ENCODE data around the gene HDAC11.

Gene HDAC11

GRCh38 chr3:13466781-13467180 is 13.3 kb upstream of the HDAC11 start:
- H3K9me3 ChIP-seq (ENCODE audit: control insufficient read depth in 1 of 2, low read length in 2 of 2) = no peaks in the 10 kb centered on the region

GRCh38 chr3:13470894-13471574 is 9.1 kb upstream of the HDAC11 start:
- peak overlapping the region in 1 of 2 donors; percentile 40 for H3K4me3 ChIP-seq (ENCODE audit: low read depth in 1 of 2, low read length in 2 of 2)
- no peak overlapping the region for H3K9ac ChIP-seq (ENCODE audit: low read depth in 1 of 2, low read length in 2 of 2)
- no peak overlapping the region for H3K27ac ChIP-seq (ENCODE audit: low read depth, low read length)

More at GRCh38 chr3:13466781-13467180, 13.3 kb upstream of the HDAC11 start:
- H3K27me3 ChIP-seq (ENCODE audit: control insufficient read depth in 1 of 2, insufficient read depth in 2 of 2, low read length in 2 of 2) = no peaks in the 10 kb centered on the region
- peaks cover 10 to 11% of the 10 kb centered on the region in 2 donors for H3K4me1 ChIP-seq (ENCODE audit: control insufficient read depth in 1 of 2, insufficient read depth in 2 of 2, low read length in 2 of 2)
- H3K27ac ChIP-seq (ENCODE audit: low read depth, low read length) = no peak overlapping the region
- no peak overlapping the region for H3K9ac ChIP-seq (ENCODE audit: low read depth in 1 of 2, low read length in 2 of 2)
- H3K4me3 ChIP-seq (ENCODE audit: low read depth in 1 of 2, low read length in 2 of 2) = no peak overlapping the region
- H3K36me3 ChIP-seq (ENCODE audit: control insufficient read depth in 1 of 2, insufficient read depth in 2 of 2, low read length in 2 of 2) = no peaks in the 10 kb centered on the region

GRCh38 chr3:13472286-13472685 is 7.8 kb upstream of the HDAC11 start:
- H3K27me3 ChIP-seq (ENCODE audit: control insufficient read depth in 1 of 2, insufficient read depth in 2 of 2, low read length in 2 of 2) = no peaks in the 10 kb centered on the region
- no peak overlapping the region for H3K27ac ChIP-seq (ENCODE audit: low read depth, low read length)
- no peak overlapping the region for H3K4me3 ChIP-seq (ENCODE audit: low read depth in 1 of 2, low read length in 2 of 2)
- H3K4me1 ChIP-seq (ENCODE audit: control insufficient read depth in 1 of 2, insufficient read depth in 2 of 2, low read length in 2 of 2) = peaks cover 10 to 11% of the 10 kb centered on the region in 2 donors
- no peaks in the 10 kb centered on the region for H3K36me3 ChIP-seq (ENCODE audit: control insufficient read depth in 1 of 2, insufficient read depth in 2 of 2, low read length in 2 of 2)
- H3K9ac ChIP-seq (ENCODE audit: low read depth in 1 of 2, low read length in 2 of 2) = no peak overlapping the region
- H3K9me3 ChIP-seq (ENCODE audit: control insufficient read depth in 1 of 2, low read length in 2 of 2) = no peaks in the 10 kb centered on the region

More at GRCh38 chr3:13470894-13471574, 9.1 kb upstream of the HDAC11 start:
- Histone ChIP-seq H3K27me3 (ENCODE audit: control insufficient read depth in 1 of 2, insufficient read depth in 2 of 2, low read length in 2 of 2) (no peaks in the 10 kb centered on the region), H3K36me3 (ENCODE audit: control insufficient read depth in 1 of 2, insufficient read depth in 2 of 2, low read length in 2 of 2) (no peaks in the 10 kb centered on the region), H3K4me1 (ENCODE audit: control insufficient read depth in 1 of 2, insufficient read depth in 2 of 2, low read length in 2 of 2) (peaks cover 10 to 11% of the 10 kb centered on the region in 2 donors), H3K9me3 (ENCODE audit: control insufficient read depth in 1 of 2, low read length in 2 of 2) (no peaks in the 10 kb centered on the region)

- Histone ChIP-seq H3K36me3 (ENCODE audit: control insufficient read depth in 1 of 2, insufficient read depth in 2 of 2, low read length in 2 of 2) (no peaks in the 10 kb centered on the region), H3K9ac (ENCODE audit: low read depth in 1 of 2, low read length in 2 of 2) (no peak overlapping the region), H3K4me3 (ENCODE audit: low read depth in 1 of 2, low read length in 2 of 2) (no peak overlapping the region), H3K9me3 (ENCODE audit: control insufficient read depth in 1 of 2, low read length in 2 of 2) (no peaks in the 10 kb centered on the region), H3K4me1 (ENCODE audit: control insufficient read depth in 1 of 2, insufficient read depth in 2 of 2, low read length in 2 of 2) (peaks cover 10 to 11% of the 10 kb centered on the region in 2 donors), H3K27me3 (ENCODE audit: control insufficient read depth in 1 of 2, insufficient read depth in 2 of 2, low read length in 2 of 2) (no peaks in the 10 kb centered on the region), H3K27ac (ENCODE audit: low read depth, low read length) (no peak overlapping the region)
Observed at GRCh38 chr3:13473020-13473419, 7.1 kb upstream of the HDAC11 start.

- Histone ChIP-seq H3K27me3 (ENCODE audit: control insufficient read depth in 1 of 2, insufficient read depth in 2 of 2, low read length in 2 of 2) (no peaks in the 10 kb centered on the region), H3K4me3 (ENCODE audit: low read depth in 1 of 2, low read length in 2 of 2) (no peak overlapping the region), H3K4me1 (ENCODE audit: control insufficient read depth in 1 of 2, insufficient read depth in 2 of 2, low read length in 2 of 2) (peaks cover 11% of the 10 kb centered on the region in 2 donors), H3K9me3 (ENCODE audit: control insufficient read depth in 1 of 2, low read length in 2 of 2) (no peaks in the 10 kb centered on the region), H3K9ac (ENCODE audit: low read depth in 1 of 2, low read length in 2 of 2) (no peak overlapping the region), H3K27ac (ENCODE audit: low read depth, low read length) (no peak overlapping the region), H3K36me3 (ENCODE audit: control insufficient read depth in 1 of 2, insufficient read depth in 2 of 2, low read length in 2 of 2) (no peaks in the 10 kb centered on the region)
Observed at GRCh38 chr3:13474021-13474420, 6.1 kb upstream of the HDAC11 start.

- Histone ChIP-seq H3K36me3 (ENCODE audit: control insufficient read depth in 1 of 2, insufficient read depth in 2 of 2, low read length in 2 of 2) (no peaks in the 10 kb centered on the region), H3K4me3 (ENCODE audit: low read depth in 1 of 2, low read length in 2 of 2) (no peak overlapping the region), H3K4me1 (ENCODE audit: control insufficient read depth in 1 of 2, insufficient read depth in 2 of 2, low read length in 2 of 2) (peaks cover 11 to 16% of the 10 kb centered on the region in 2 donors), H3K27ac (ENCODE audit: low read depth, low read length) (no peak overlapping the region), H3K27me3 (ENCODE audit: control insufficient read depth in 1 of 2, insufficient read depth in 2 of 2, low read length in 2 of 2) (no peaks in the 10 kb centered on the region), H3K9ac (ENCODE audit: low read depth in 1 of 2, low read length in 2 of 2) (no peak overlapping the region), H3K9me3 (ENCODE audit: control insufficient read depth in 1 of 2, low read length in 2 of 2) (no peaks in the 10 kb centered on the region)
Observed at GRCh38 chr3:13474776-13475303, 5.3 kb upstream of the HDAC11 start.

GRCh38 chr3:13475871-13476590 is 4.1 kb upstream of the HDAC11 start:
- Histone ChIP-seq H3K27ac (ENCODE audit: low read depth, low read length) (no peak overlapping the region), H3K36me3 (ENCODE audit: control insufficient read depth in 1 of 2, insufficient read depth in 2 of 2, low read length in 2 of 2) (no peaks in the 10 kb centered on the region), H3K4me3 (ENCODE audit: low read depth in 1 of 2, low read length in 2 of 2) (no peak overlapping the region), H3K9me3 (ENCODE audit: control insufficient read depth in 1 of 2, low read length in 2 of 2) (no peaks in the 10 kb centered on the region), H3K4me1 (ENCODE audit: control insufficient read depth in 1 of 2, insufficient read depth in 2 of 2, low read length in 2 of 2) (peaks cover 11 to 17% of the 10 kb centered on the region in 2 donors), H3K9ac (ENCODE audit: low read depth in 1 of 2, low read length in 2 of 2) (no peak overlapping the region), H3K27me3 (ENCODE audit: control insufficient read depth in 1 of 2, insufficient read depth in 2 of 2, low read length in 2 of 2) (no peaks in the 10 kb centered on the region)

GRCh38 chr3:13477943-13478342 is 2.2 kb upstream of the HDAC11 start:
- Histone ChIP-seq H3K9me3 (ENCODE audit: control insufficient read depth in 1 of 2, low read length in 2 of 2) (no peaks in the 10 kb centered on the region), H3K9ac (ENCODE audit: low read depth in 1 of 2, low read length in 2 of 2) (no peak overlapping the region), H3K4me1 (ENCODE audit: control insufficient read depth in 1 of 2, insufficient read depth in 2 of 2, low read length in 2 of 2) (peaks cover 11 to 19% of the 10 kb centered on the region in 2 donors), H3K4me3 (ENCODE audit: low read depth in 1 of 2, low read length in 2 of 2) (no peak overlapping the region), H3K27me3 (ENCODE audit: control insufficient read depth in 1 of 2, insufficient read depth in 2 of 2, low read length in 2 of 2) (no peaks in the 10 kb centered on the region), H3K36me3 (ENCODE audit: control insufficient read depth in 1 of 2, insufficient read depth in 2 of 2, low read length in 2 of 2) (no peaks in the 10 kb centered on the region), H3K27ac (ENCODE audit: low read depth, low read length) (no peak overlapping the region)

GRCh38 chr3:13479332-13479581 is 849 bp upstream of the HDAC11 start:
- peaks cover 21 to 32% of the 10 kb centered on the region in 2 donors for H3K4me1 ChIP-seq (ENCODE audit: control insufficient read depth in 1 of 2, insufficient read depth in 2 of 2, low read length in 2 of 2)
- H3K27me3 ChIP-seq (ENCODE audit: control insufficient read depth in 1 of 2, insufficient read depth in 2 of 2, low read length in 2 of 2) = no peaks in the 10 kb centered on the region
- no peaks in the 10 kb centered on the region for H3K9me3 ChIP-seq (ENCODE audit: control insufficient read depth in 1 of 2, low read length in 2 of 2)
- peak overlapping the region; percentile 77 for H3K27ac ChIP-seq (ENCODE audit: low read depth, low read length)
- H3K9ac ChIP-seq (ENCODE audit: low read depth in 1 of 2, low read length in 2 of 2) = peak overlapping the region; percentile 87 to 97
- peak overlapping the region; percentile 88 to 89 for H3K4me3 ChIP-seq (ENCODE audit: low read depth in 1 of 2, low read length in 2 of 2)
- H3K36me3 ChIP-seq (ENCODE audit: control insufficient read depth in 1 of 2, insufficient read depth in 2 of 2, low read length in 2 of 2) = no peaks in the 10 kb centered on the region
